Measurements from ENCODE around the gene ZNF846.
"Not testable (repeated sequence)": the region's sequence is repeated elsewhere in the genome, so short reads cannot be mapped to it uniquely, and the experiment has no call there.

Gene ZNF846

DNA sequence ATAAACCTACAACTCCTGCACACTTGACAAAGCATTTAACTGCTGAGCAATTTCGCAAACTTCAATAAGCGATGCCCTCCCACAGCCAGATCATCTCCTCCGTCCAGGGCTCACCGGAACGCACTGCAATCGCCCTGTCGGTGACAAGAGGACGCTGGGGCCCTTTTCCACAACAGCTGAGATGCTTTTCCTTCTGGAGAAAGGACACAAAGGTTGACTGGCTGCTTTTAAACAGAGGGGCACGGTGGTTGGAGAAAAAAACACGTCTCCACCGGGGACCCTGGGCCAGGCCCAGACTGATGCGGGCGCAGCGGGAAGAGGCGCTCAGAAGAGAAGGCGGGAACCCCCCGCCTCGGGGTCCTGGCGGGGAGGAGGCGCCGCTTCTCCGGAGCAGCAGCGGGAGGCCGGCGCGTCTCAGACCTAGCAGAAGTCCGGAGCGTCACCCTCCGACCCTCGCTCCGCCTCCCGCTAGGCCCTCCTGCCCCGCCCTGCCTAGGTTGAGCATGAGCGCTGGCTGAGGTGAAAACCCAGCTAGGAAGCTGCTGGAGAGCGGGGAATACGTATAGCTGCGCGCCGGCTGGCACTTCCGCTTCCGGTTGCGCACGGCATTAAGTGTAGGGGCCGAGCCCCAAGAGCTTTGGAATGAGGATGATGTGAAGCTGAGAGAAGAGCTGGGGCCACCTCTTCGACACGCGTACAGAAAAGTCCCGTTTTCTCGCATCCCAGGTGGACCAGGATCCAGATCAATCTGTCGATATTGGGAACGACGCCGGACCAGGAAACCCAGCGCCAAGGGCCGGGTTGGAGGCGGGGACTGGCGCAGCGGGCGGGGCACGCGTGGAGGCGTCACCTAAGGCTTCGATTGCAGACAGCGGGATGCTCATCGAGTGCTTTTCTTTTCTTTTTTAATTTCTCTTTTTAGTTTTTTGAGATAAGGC, at the start of gene ZNF846:
ZNF846 (minus strand) TSS at position 564 of the 938 bp plus-strand sequence. CDS start 3,788 bp downstream, outside the sequence.
- DNase-seq (ENCODE audit: low spot score): peak; percentile 87

DNA sequence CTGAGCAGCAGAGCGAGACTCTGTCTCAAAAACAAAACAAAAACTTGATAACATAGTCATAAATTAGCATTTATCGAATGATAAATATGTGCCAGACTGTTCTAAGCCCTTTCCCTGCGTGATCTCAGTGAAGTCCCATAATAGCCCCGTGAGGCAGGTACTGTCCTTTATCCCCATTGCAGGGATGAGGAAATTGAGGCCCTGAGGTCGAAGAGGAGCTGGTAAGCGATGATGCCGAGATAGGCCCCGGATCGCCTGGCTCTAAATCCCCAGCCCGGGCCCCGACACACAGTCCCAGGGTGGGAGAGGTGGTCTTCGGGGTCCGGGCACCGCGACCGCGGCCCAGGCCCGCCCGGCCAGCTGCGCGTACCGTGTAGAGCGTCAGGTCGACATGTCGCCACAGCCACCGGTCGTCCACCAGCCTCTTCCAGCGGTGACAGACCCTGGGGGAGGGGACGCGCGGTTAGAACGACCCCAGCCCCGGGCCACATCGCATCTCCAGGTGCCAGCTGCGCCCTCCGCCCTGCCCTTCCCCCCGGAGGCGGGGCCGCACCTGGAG, 49.7 kb upstream of the ZNF846 start:
- no peak for DNase-seq (ENCODE audit: low spot score)

DNA sequence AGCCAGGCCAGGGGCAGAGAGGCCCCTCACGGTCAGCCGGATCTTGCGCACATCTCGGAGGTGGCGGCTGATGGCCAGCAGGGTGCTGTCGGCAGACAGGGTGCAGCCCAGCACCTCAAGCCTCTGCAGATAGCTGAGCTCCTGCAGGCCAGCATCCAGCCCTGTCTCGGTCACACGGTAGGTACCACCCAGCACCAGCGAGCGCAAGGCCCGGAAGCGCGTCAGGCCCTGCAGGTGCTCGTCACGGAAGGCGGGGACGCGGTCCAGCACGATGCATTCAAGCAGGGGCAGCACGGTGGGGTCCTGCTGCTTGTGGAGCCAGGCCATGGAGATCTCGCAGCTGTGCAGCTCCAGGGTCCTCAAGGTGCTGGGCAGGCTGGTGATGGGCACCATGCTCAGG, 42.6 kb upstream of the ZNF846 start:
- DNase-seq (ENCODE audit: low spot score): no peak

DNA sequence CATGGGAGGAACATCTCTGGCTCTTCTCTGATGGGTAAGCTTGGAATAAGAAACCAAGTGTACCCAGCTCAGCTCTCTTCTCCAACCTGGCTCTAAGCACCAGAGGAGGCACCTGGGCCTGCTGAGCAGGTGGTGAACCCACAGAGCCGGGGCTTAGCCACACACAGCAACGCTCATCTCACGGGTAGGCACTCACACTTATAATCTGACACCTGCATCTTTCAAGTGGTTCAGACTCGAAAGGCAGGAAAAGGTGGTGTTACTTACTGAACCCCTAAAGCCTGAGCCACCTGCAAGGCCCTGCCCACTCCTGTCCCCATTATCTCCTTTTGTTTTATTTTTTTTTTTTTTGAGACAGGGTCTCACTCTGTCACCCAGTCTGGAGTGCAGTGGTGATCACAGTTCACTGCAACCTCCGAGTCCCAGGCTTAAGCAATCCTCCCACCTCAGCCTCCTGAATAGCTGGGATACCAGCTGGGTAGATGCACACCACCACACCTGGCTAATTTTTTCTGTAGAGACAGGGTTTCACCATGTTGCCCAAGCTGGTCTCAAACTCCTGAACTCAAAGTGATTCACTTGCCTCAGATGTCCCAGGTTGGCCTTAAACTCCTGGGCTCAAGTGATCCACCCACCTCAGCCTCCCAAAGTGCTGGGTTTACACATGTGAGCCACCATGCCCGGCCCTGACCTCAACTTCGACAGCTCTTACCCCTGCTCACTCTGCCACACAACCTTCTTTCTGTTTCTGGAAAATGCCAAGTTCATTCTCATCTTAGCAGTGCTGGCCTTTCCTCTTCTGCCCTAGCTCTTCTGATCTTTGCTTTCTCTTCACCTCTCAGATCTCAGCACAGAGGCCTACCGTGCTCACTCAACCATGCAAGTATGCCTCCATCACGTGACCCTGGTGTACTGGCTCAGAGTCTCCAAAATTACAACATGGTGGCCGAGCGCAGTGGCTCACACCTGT, 40.6 kb upstream of the ZNF846 start:
- DNase-seq (ENCODE audit: low spot score): no peak

DNA sequence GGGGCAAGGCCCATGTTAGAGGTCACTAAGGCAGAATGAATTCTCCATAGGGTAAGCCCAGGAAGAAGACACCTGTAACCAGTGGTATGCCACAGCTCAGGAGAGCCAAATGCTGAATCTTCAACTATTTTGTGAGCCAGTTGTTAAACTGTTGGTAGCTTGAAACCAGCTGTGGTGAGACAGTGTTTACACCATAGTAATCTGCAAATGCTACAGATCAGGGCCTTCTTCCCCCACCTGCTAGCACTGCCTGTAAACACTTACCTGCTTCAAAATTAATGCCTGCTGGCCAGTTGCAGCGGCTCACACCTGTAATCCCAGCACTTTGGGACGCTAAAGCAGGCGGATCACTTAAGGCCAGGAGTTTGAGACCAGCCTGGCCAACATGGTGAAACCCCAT, 38.3 kb upstream of the ZNF846 start:
- DNase-seq (ENCODE audit: low spot score): no peak

DNA sequence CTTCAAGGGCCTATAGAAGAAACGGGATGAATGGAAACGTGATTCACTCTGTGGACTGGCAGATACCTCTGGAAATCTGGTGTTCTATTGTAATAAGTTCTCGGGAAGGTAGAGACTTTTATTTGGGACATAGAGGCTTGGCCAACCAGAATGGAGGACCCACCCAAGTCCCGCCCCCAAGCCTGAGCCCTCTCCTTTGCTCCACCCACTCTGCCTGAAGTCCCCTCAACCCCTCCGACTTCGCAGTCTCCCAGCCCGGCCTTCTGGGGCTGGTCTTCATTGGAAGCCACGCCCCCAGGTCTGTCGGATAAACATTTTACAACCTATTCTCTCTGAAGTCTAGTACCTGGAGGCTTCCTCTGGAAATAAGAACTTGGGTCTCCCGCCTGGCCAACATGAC, 33.4 kb upstream of the ZNF846 start:
- DNase-seq (ENCODE audit: low spot score): no peak

DNA sequence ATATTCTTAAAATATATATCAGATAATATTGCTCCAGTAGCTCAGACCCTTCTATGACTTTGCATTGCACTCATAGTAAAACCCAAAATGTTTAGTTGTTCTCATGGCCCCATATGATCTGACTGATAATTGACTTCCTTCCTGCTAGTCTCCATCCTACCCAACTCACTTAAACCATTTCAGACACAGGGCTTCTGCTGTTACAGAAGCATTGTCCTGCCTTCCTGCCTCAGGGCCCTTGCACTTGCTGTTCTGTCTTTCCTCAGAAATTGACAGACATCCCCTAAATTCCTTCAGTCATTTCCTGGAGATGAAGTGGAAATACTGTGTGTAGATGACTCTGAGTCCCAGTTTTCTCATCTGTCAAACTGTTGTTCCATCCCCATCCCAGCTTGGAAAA, 30.6 kb upstream of the ZNF846 start:
- no peak for DNase-seq (ENCODE audit: low spot score)

DNA sequence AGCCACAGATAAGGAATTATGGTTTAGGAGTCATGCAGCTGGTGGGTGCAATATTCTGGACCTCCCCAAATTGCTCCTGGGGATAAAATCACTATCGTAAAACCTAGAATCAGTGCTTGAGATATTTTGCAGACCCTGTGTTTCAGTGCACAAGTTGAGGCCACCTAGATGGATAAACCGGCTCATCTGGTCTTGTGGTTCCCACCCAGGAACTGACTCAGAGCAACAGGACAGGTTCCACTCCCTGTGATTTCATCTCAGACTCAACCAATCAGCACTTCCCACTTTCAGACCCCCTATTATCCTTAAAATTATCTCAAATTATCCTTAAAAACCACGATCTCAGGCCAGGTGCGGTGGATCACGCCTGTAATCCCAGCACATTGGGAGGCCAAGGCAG, 29.3 kb upstream of the ZNF846 start:
- DNase-seq (ENCODE audit: low spot score): no peak

DNA sequence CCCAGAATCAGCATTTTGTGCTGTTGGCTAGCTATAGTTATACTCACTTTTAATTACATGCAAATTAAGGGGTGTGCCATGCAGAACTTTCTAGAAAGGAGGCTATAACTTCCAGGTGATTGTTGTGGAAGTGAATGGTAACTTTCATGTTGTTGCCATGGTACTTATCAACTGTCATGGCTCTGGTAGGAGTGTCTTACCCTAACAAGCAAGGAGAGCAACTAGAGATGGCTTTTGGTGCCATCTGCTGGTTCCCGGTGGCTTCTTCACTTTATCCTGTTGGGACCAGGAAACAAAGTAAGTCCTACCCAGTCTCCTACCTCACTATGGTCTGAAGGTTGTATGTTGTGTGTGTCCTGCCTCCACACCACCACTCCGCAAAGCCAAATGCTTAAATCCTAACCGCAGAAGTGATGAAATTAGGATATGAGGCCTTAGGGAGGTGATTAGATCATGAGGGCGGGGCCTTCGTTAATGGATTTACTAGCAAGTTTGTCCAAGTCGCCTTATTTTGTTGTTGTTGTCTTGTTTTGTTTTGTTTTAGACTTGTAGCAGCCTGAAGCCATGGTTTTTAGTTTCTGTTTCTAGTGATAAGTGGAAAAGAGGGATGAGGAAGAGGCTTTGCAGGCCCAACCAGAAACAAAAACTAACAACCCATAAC, 27.7 kb upstream of the ZNF846 start:
- peak; percentile 64 for DNase-seq (ENCODE audit: low spot score)

DNA sequence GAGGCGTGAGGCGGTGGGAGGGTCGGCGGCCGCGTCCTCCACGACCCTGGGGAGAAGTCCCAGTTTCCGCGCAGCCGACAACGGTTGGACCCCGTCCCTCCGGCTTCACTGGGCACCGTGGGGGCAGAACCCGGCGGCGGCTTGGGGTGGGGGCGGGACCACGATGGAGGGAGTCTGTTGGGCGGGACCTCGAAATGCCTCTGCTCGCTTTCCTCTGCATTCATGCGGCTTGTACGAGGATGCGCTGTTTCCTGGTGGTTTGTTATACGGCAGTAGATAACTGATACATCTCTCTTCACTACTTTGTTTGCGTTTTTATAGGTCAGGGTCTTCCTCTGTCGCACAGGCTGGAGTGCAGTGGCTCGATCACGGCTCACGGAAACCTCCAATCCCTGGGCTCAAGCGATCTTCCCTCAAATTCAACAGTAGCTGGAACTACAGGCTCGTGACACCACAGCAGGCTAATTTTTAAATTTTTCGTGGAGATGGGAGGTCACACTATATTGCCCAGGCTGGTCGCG, 24.6 kb upstream of the ZNF846 start:
- no peak for DNase-seq (ENCODE audit: low spot score)

DNA sequence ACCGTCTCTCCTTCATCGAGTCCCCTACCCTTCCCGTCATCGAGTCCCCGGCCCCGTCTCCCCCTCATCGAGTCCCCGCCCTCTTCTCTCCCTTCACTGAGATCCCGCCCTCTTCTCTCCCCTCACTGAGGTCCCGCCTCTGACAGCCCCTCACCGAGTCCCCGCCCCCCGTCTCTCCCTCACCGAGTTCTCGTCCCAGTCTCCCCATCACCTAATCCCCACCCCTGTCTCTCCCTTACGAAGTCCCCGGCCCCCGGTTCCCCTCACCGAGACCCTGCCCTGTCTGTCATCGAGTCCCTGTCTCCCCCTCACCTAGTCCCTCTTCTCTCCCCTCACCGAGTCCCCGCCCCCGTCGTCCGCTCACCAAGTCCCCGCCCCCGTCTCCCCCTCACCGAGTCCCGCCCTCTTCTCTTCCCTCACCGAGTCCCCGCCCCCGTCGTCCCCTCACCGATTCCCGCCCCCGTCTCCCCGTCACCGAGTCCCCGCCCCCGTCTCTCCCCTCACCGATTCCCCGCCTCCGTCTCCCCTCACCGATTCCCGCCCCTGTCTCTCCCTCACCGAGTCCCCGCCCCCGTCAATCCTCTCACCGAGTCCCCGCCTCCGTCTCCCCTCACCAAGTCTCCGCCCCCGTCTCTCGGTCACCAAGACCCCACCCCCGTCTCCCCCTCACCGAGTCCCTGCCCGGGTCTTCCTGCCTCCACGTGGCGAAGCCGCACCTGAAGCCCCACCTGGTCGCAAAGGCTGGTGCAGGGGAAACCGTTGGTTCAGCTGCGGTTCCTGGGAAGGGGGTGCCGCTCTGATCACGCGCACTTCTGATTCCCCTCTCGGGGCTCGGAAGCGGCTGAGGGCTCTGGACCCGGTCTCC, 23.9 kb upstream of the ZNF846 start:
- peak; percentile 48 for DNase-seq (ENCODE audit: low spot score)

DNA sequence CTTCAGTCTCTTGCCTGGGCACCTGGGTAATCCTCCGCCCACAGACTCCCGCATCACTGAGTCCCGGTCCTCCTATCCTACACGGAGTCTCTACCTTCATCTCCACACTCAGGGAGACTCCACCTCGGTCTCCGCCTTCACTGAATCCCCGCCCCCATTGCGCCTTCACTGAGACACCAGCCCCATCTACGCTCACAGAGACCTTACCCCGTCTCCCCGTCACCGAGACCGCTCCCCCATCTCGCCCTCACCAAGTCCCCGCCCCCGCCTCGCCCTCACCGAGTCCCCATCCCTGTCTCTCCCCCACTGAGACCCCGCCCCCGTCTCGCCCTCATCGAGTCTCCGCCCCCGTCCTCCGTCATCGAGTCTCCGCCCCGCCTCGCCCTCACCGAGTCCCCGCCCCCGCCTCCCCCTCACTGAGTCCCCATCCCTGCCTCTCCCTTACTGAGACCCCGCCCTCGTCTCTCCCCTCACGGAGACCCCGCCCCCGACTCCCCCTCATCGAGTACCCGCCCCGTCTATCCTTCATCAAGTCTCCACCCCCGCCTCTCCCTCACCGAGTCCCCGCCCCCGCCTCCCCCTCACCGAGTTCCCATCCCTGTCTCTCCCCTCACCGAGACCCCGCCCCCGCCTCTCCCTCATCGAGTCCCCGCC, 23.1 kb upstream of the ZNF846 start:
- DNase-seq (ENCODE audit: low spot score): peak; percentile 66

DNA sequence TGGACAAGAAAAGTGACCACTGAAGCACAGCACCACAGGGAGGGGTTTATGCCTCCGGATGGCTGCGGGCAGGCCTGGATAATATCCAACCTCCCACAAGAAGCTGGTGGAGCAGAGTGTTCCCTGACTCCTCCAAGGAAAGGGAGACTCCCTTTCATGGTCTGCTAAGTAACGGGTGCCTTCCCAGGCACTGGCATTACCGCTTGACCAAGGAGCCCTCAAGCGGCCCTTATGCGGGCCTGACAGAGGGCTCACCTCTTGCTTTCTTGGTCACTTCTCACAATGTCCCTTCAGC, 22.5 kb upstream of the ZNF846 start:
- not testable (repeated sequence) for DNase-seq (ENCODE audit: low spot score)

DNA sequence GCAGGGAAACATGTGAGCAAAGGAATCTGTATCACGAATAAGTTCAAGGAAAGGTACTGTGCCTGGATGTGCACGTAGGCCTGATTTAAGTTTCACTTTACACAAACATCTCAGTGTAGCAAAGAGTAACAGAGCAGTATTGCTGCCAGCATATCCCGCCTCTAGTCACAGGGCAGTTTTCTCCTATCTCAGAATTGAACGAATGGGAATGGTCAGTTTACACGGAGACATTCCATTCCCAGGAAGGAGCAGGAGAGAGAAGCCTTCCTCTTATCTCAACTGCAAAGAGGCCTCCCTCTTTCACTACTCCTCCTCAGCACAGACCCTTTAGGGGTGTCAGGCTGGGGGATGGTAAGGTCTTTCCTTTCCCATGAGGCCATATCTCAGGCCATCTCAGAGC, 21.0 kb upstream of the ZNF846 start:
- not testable (repeated sequence) for DNase-seq (ENCODE audit: low spot score)

DNA sequence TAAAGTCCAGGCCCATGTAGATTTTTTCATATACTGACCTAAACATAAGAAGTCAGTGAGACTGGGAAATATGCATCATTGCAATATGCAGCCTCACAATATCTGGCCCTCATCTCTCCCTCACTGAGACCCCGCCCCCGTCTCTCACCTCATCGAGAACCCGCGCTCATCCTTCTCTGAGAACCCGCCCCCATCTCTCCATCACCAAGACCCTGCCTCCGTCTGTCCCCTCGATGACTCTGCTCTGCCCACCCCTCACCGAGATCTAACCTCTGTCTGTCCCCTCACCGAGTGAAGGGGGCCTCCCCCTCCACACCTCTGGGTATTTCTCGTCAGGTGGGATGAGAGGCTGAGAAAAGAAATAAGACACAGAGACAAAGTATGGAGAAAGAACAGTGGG, 20.5 kb upstream of the ZNF846 start:
- no peak for DNase-seq (ENCODE audit: low spot score)

DNA sequence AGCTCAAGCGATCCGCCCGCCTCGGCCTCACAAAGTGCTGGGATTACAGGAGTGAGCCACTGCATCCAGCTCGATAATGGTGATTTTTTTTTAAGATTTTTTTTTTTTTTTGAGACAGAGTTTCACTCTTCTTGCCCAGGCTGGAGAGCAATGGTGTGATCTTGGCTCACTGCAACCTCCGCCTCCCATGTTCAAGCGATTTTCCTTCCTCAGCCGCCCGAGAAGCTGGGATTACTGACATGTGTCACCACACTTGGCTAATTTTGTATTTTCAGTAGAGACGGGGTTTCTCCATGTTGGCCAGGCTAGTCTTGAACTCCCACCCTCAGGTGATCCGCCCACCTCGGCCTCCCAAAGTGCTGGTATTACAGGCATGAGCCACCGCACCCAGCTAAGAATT, 20.1 kb upstream of the ZNF846 start:
- not testable (repeated sequence) for DNase-seq (ENCODE audit: low spot score)

DNA sequence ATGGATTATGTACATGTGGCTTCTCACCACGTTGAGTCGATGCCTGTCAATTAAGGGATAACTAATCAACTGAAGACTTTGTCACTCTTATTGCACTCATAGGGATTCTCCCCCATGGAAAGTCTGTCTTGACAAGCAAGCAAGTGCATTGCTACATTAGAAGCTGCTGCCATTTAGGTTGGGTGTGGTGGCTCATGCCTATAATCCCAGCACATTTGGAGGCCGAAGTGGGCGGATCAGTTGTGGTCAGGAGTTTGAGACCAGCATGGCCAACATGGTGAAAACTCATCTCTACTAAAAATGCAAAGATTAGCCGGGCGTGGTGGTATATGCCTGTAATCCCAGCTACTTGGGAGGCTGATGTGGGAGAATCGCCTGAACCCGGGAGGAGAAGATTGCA, 18.3 kb upstream of the ZNF846 start:
- no peak for DNase-seq (ENCODE audit: low spot score)

DNA sequence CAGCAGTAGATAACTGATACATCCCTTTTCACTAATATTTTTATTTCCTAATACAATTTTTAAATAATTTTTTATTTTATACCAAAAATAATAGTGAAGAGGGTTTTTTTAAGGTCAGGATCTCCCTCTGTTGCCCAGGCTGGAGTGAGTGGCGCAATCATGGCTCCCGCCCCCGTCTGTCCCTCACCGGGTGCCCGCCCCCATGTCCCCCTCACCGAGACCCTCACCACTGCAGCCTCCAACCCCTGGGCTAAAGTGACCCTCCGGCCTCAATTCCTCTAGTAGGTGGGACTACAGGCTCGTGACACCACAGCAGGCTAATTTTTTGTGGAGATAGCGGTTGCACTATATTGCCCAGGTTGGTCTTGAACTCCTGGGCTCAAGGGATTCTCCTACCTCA, 17.8 kb upstream of the ZNF846 start:
- DNase-seq (ENCODE audit: low spot score): no peak

DNA sequence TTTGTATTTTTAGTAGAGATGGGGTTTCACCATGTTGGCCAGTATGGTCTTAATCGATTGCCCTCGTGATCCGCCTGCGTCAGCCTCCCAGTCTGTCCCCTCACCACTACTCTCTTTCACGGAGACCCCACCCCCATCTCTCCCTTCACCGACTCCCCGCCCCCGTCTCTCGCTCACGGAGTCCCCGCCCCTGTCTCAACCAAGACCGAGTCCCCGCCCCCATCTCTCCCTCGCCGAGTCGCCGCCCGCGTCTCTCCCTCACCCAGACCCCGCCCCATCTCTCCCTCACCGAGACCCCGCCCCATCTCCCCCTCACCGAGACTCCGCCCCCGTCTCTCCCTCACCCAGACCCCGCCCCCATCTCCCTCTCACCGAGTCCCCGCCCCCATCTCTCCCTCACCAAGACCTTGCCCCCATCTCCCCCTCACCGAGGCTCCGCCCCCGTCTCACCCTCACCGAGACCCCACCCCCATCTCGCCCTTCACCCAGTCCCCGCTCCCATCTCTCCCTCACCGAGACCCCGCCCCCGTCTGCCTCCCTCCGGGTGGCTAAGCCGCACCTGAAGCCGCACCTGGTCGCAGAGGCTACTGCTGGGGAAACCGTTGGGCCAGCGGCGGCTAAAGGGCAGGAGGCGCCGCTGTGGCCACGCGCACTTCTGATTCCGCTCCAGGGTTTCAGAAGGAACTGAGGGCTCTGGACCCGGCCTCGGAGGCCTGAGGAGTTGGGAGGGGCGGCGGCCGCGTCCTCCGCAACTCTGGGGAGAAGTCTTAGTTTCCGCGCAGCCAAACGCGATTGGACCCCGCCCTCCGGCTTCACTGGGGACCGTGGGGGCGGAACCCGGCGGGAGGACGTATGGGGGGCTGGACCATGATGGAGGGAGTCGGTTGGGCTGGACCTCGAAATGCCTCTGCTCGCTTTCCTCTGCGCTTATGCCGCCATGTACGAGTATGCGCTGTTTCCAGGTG, 17.1 kb upstream of the ZNF846 start:
- peak; percentile 86 for DNase-seq (ENCODE audit: low spot score)

All from HuH-7.5 (cell line).